Stimulated activated naive B cell treated with anti-CD40 and anti-IgM and Interleukin-4, amounts not matched to agents 10 μg/mL and 1 μg/mL and 100 μg/mL, for 72 hours (primary cell): Measurements from ENCODE around the gene ADAMTS19.
"Not testable (repeated sequence)": the region's sequence is repeated elsewhere in the genome, so short reads cannot be mapped to it uniquely, and the experiment has no call there.

Source experiments
- ATAC-seq, 2 donors: fragments of 150-1000 bp; cut with Tn5 transposase; replicated peaks; 2 replicates each; pipeline ENCODE4 v1.10.0; 2021; ENCODE audit warnings: moderate library complexity in 1 of 2
- DNase-seq: peaks from one replicate; pipeline ENCODE4 v3.0.0; 2021
- H3K27ac Mint-ChIP-seq: one replicate; pipeline ENCODE4 v1.8.0; 2022; ENCODE audit warnings: mild to moderate bottlenecking, mixed read lengths
- H3K27me3 Mint-ChIP-seq, 2 donors: one replicate each; pipeline ENCODE4 v1.8.0; 2022; ENCODE audit warnings: mixed read lengths in 2 of 2
- H3K36me3 Mint-ChIP-seq, 2 donors: one replicate each; pipeline ENCODE4 v1.8.0; 2022; ENCODE audit warnings: mixed read lengths in 2 of 2, mild to moderate bottlenecking in 1 of 2
- H3K4me1 Mint-ChIP-seq, 2 donors: one replicate each; pipeline ENCODE4 v1.8.0; 2022; ENCODE audit warnings: mixed read lengths in 2 of 2, mild to moderate bottlenecking in 1 of 2
- H3K4me3 Mint-ChIP-seq, 2 donors: one replicate each; pipeline ENCODE4 v1.8.0; 2022; ENCODE audit warnings: mild to moderate bottlenecking in 2 of 2, mixed read lengths in 2 of 2, moderate library complexity in 1 of 2
- H3K9me3 Mint-ChIP-seq, 2 donors: one replicate each; pipeline ENCODE4 v1.8.0; 2022; ENCODE audit warnings: mixed read lengths in 2 of 2, mild to moderate bottlenecking in 1 of 2

The ADAMTS19 gene

GRCh38 chr5:129593525-129593924, 133.4 kb downstream of the ADAMTS19 start:
- no peak overlapping the region for H3K27ac Mint-ChIP-seq
- no peaks in the 10 kb centered on the region for H3K36me3 Mint-ChIP-seq
- H3K4me3 Mint-ChIP-seq: no peak overlapping the region
- H3K4me1 Mint-ChIP-seq: no peaks in the 10 kb centered on the region
- no peak for DNase-seq
- ATAC-seq: no peak
- no peaks in the 10 kb centered on the region for H3K27me3 Mint-ChIP-seq
- peaks cover 0 to 1% of the 10 kb centered on the region in 2 donors for H3K9me3 Mint-ChIP-seq

GRCh38 chr5:129601576-129601975, 141.5 kb downstream of the ADAMTS19 start:
- Mint-ChIP-seq H3K27me3 (no peaks in the 10 kb centered on the region), H3K4me1 (no peaks in the 10 kb centered on the region)

GRCh38 chr5:129608350-129608749, 148.3 kb downstream of the ADAMTS19 start:
- ATAC-seq (no peak), DNase-seq (no peak)
- Mint-ChIP-seq H3K4me1 (no peaks in the 10 kb centered on the region), H3K9me3 (peaks cover 0 to 2% of the 10 kb centered on the region in 2 donors), H3K4me3 (no peak overlapping the region), H3K27ac (no peak overlapping the region), H3K27me3 (no peaks in the 10 kb centered on the region), H3K36me3 (no peaks in the 10 kb centered on the region)

More at GRCh38 chr5:129601576-129601975, 141.5 kb downstream of the ADAMTS19 start:
- Mint-ChIP-seq H3K27ac (no peak overlapping the region), H3K4me3 (no peak overlapping the region), H3K9me3 (no peaks in the 10 kb centered on the region), H3K36me3 (no peaks in the 10 kb centered on the region)
- ATAC-seq: no peak
- no peak for DNase-seq

- no peak overlapping the region for H3K4me3 Mint-ChIP-seq
- no peaks in the 10 kb centered on the region for H3K27me3 Mint-ChIP-seq
- ATAC-seq (no peak), DNase-seq (no peak)
- H3K9me3 Mint-ChIP-seq: peaks cover 0 to 2% of the 10 kb centered on the region in 2 donors
- H3K27ac Mint-ChIP-seq: no peak overlapping the region
- no peaks in the 10 kb centered on the region for H3K36me3 Mint-ChIP-seq
- no peaks in the 10 kb centered on the region for H3K4me1 Mint-ChIP-seq
These were observed 149.6 kb downstream of the ADAMTS19 start for GRCh38 chr5:129609710-129610109.

- no peaks in the 10 kb centered on the region for H3K36me3 Mint-ChIP-seq
- DNase-seq (no peak), ATAC-seq (no peak)
- no peaks in the 10 kb centered on the region for H3K4me1 Mint-ChIP-seq
- no peak overlapping the region for H3K4me3 Mint-ChIP-seq
- no peak overlapping the region for H3K27ac Mint-ChIP-seq
- H3K9me3 Mint-ChIP-seq: no peaks in the 10 kb centered on the region
- H3K27me3 Mint-ChIP-seq: no peaks in the 10 kb centered on the region
These were observed 156.4 kb downstream of the ADAMTS19 start for GRCh38 chr5:129616517-129616916.

GRCh38 chr5:129617206-129617605, 157.1 kb downstream of the ADAMTS19 start:
- Mint-ChIP-seq H3K27me3 (no peaks in the 10 kb centered on the region), H3K27ac (no peak overlapping the region), H3K4me3 (no peak overlapping the region), H3K9me3 (no peaks in the 10 kb centered on the region), H3K4me1 (no peaks in the 10 kb centered on the region), H3K36me3 (no peaks in the 10 kb centered on the region)
- ATAC-seq: no peak
- DNase-seq: no peak

- Mint-ChIP-seq H3K36me3 (no peaks in the 10 kb centered on the region), H3K27ac (no peak overlapping the region), H3K9me3 (no peaks in the 10 kb centered on the region), H3K4me3 (no peak overlapping the region), H3K27me3 (no peaks in the 10 kb centered on the region), H3K4me1 (no peaks in the 10 kb centered on the region)
- no peak for ATAC-seq
- DNase-seq: no peak
These were observed 159.7 kb downstream of the ADAMTS19 start for GRCh38 chr5:129619782-129620181.

GRCh38 chr5:129622531-129622930, 162.4 kb downstream of the ADAMTS19 start:
- ATAC-seq (no peak), DNase-seq (no peak)
- no peaks in the 10 kb centered on the region for H3K4me1 Mint-ChIP-seq
- H3K27me3 Mint-ChIP-seq: no peaks in the 10 kb centered on the region
- H3K4me3 Mint-ChIP-seq: no peak overlapping the region
- H3K27ac Mint-ChIP-seq: no peak overlapping the region
- H3K36me3 Mint-ChIP-seq: no peaks in the 10 kb centered on the region
- H3K9me3 Mint-ChIP-seq: no peaks in the 10 kb centered on the region

GRCh38 chr5:129629575-129629974, 169.5 kb downstream of the ADAMTS19 start:
- no peaks in the 10 kb centered on the region for H3K4me1 Mint-ChIP-seq
- peaks cover 0 to 2% of the 10 kb centered on the region in 2 donors for H3K36me3 Mint-ChIP-seq
- H3K27ac Mint-ChIP-seq: no peak overlapping the region
- DNase-seq (no peak), ATAC-seq (no peak)
- H3K9me3 Mint-ChIP-seq: peaks cover 3 to 4% of the 10 kb centered on the region in 2 donors
- H3K27me3 Mint-ChIP-seq: no peaks in the 10 kb centered on the region
- no peak overlapping the region for H3K4me3 Mint-ChIP-seq

- peaks cover 0 to 2% of the 10 kb centered on the region in 2 donors for H3K36me3 Mint-ChIP-seq
- H3K27ac Mint-ChIP-seq: no peak overlapping the region
- peaks cover 3 to 6% of the 10 kb centered on the region in 2 donors for H3K9me3 Mint-ChIP-seq
- no peaks in the 10 kb centered on the region for H3K4me1 Mint-ChIP-seq
- no peaks in the 10 kb centered on the region for H3K27me3 Mint-ChIP-seq
- ATAC-seq (no peak), DNase-seq (no peak)
- no peak overlapping the region for H3K4me3 Mint-ChIP-seq
These were observed 170.0 kb downstream of the ADAMTS19 start for GRCh38 chr5:129630101-129630500.

- Mint-ChIP-seq H3K4me1 (no peaks in the 10 kb centered on the region), H3K4me3 (no peak overlapping the region), H3K27me3 (no peaks in the 10 kb centered on the region), H3K9me3 (peaks cover 3 to 7% of the 10 kb centered on the region in 2 donors), H3K27ac (no peak overlapping the region), H3K36me3 (peaks cover 0 to 2% of the 10 kb centered on the region in 2 donors)
- no peak for DNase-seq
- ATAC-seq: no peak
These were observed 171.9 kb downstream of the ADAMTS19 start for GRCh38 chr5:129631961-129632360.

GRCh38 chr5:129637501-129637900, 177.4 kb downstream of the ADAMTS19 start:
- H3K4me1 Mint-ChIP-seq, H3K27ac Mint-ChIP-seq, H3K9me3 Mint-ChIP-seq, H3K27me3 Mint-ChIP-seq, H3K4me3 Mint-ChIP-seq, H3K36me3 Mint-ChIP-seq, DNase-seq, ATAC-seq: not testable (repeated sequence)

GRCh38 chr5:129639331-129639730, 179.2 kb downstream of the ADAMTS19 start:
- Mint-ChIP-seq H3K27me3 (no peaks in the 10 kb centered on the region), H3K9me3 (peaks cover 0 to 3% of the 10 kb centered on the region in 2 donors), H3K36me3 (no peaks in the 10 kb centered on the region), H3K4me3 (no peak overlapping the region), H3K4me1 (no peaks in the 10 kb centered on the region), H3K27ac (no peak overlapping the region)
- no peak for ATAC-seq
- DNase-seq: no peak

- DNase-seq (no peak), ATAC-seq (no peak)
- Mint-ChIP-seq H3K4me3 (no peak overlapping the region), H3K27me3 (no peaks in the 10 kb centered on the region), H3K27ac (no peak overlapping the region), H3K4me1 (no peaks in the 10 kb centered on the region), H3K9me3 (peaks cover 0 to 4% of the 10 kb centered on the region in 2 donors), H3K36me3 (no peaks in the 10 kb centered on the region)
These were observed 192.4 kb downstream of the ADAMTS19 start for GRCh38 chr5:129652349-129653056.

GRCh38 chr5:129653057-129653375, 192.9 kb downstream of the ADAMTS19 start:
- no peak for ATAC-seq
- H3K4me3 Mint-ChIP-seq: no peak overlapping the region
- DNase-seq: no peak
- H3K36me3 Mint-ChIP-seq: no peaks in the 10 kb centered on the region
- H3K9me3 Mint-ChIP-seq: peaks cover 0 to 4% of the 10 kb centered on the region in 2 donors
- H3K27me3 Mint-ChIP-seq: no peaks in the 10 kb centered on the region
- H3K4me1 Mint-ChIP-seq: no peaks in the 10 kb centered on the region
- H3K27ac Mint-ChIP-seq: no peak overlapping the region

- DNase-seq: no peak
- Mint-ChIP-seq H3K9me3 (peaks cover 0 to 4% of the 10 kb centered on the region in 2 donors), H3K27me3 (no peaks in the 10 kb centered on the region), H3K36me3 (no peaks in the 10 kb centered on the region), H3K4me3 (no peak overlapping the region), H3K27ac (no peak overlapping the region), H3K4me1 (no peaks in the 10 kb centered on the region)
- ATAC-seq: no peak
These were observed 193.3 kb downstream of the ADAMTS19 start for GRCh38 chr5:129653442-129653841.
